Esophagus muscularis mucosa (tissue), 4 donors: ENCODE measurements around the gene THBS1. TPM values are rescaled to one million over a fixed set of nuclear protein-coding genes. Genes with fewer than 3 reads are reported as not detected.

ENCODE experiments used
- DNase-seq: peaks from one replicate; pipeline ENCODE4 v3.0.0-alpha.2; 2017; ENCODE audit errors: extremely low spot score
- H3K27ac ChIP-seq, 4 donors: fragments of 200-600 bp; sonication (generic); replicated peaks in 1 of 4; 1 replicate in 3 of 4; 2 replicates in 1 of 4; pipeline ENCODE4 v1.5.1; 2016 to 2019; ENCODE audit warnings: mild to moderate bottlenecking in 1 of 4
- H3K27me3 ChIP-seq, 4 donors: fragments of 200-600 bp; sonication (generic); one replicate each; pipeline versions ENCODE4 v1.5.1 to v1.6.0; 2016 to 2019
- H3K36me3 ChIP-seq, 4 donors: fragments of 200-600 bp; sonication (generic); one replicate each; pipeline ENCODE4 v1.5.1; 2016 to 2019
- H3K4me1 ChIP-seq, 4 donors: fragments of 200-600 bp; sonication (generic); one replicate each; pipeline ENCODE4 v1.5.1; 2016 to 2019
- H3K4me3 ChIP-seq, 4 donors: fragments of 200-600 bp; sonication (generic); 1 replicate in 2 of 4; 2 replicates in 2 of 4; pipeline ENCODE4 v1.5.1; 2016 to 2019; ENCODE audit warnings: mild to moderate bottlenecking in 4 of 4, moderate library complexity in 1 of 4
- H3K9me3 ChIP-seq, 4 donors: fragments of 200-600 bp; sonication (generic); 1 replicate in 3 of 4; 2 replicates in 1 of 4; pipeline ENCODE4 v1.5.1; 2016 to 2019
- EP300 ChIP-seq: sonication (generic); formaldehyde crosslinking; IDR thresholded peaks from one replicate; pipeline ENCODE4 v1.6.1; 2017; ENCODE audit warnings: antibody characterized with exemption
- POLR2A ChIP-seq: fragments of 450-650 bp; IDR thresholded peaks from one replicate; pipeline ENCODE4 v1.6.1; 2017; ENCODE audit warnings: antibody characterized with exemption, moderate library complexity, mild to moderate bottlenecking, low read depth
- POLR2AphosphoS5 ChIP-seq, 2 donors: sonication (generic); formaldehyde crosslinking; IDR thresholded peaks; one replicate each; pipeline ENCODE4 v1.6.1; 2017; ENCODE audit warnings: antibody characterized with exemption in 2 of 2
- WGBS: methylation state at CpG from one replicate; pipeline ENCODE4 v1.1.5; 2018; 5-methylcytosine and 5-hydroxymethylcytosine counted together
- intact Hi-C: fragments of 100-400 bp; cut with DNase I; formaldehyde crosslinking; loops from one replicate; pipeline ENCODE4 v1.15.1; 2023
- total RNA-seq, 4 donors: library from RNA; depleted of rRNA; stranded (reverse); fragments of >200 nt; gene quantifications; one replicate each; pipeline versions ENCODE4 v1.1.0 to v1.2.1, GENCODE V29; 2016
- TF ChIP-seq, protein P1 (sequence below), 3 experiments: fragments of 200-600 bp in 2 of 3; fragments of 450-650 bp in 1 of 3; sonication (generic) in 2 of 3; IDR thresholded peaks; one replicate each; pipeline ENCODE4 v1.5.1; 2017 to 2019; ENCODE audit warnings: antibody characterized with exemption in 3 of 3, mild to moderate bottlenecking in 2 of 3, moderate library complexity in 1 of 3

Gene THBS1
- total RNA-seq, 4 donors from 2014 or later: 188 to 4,072 (median 270) TPM

DNA sequence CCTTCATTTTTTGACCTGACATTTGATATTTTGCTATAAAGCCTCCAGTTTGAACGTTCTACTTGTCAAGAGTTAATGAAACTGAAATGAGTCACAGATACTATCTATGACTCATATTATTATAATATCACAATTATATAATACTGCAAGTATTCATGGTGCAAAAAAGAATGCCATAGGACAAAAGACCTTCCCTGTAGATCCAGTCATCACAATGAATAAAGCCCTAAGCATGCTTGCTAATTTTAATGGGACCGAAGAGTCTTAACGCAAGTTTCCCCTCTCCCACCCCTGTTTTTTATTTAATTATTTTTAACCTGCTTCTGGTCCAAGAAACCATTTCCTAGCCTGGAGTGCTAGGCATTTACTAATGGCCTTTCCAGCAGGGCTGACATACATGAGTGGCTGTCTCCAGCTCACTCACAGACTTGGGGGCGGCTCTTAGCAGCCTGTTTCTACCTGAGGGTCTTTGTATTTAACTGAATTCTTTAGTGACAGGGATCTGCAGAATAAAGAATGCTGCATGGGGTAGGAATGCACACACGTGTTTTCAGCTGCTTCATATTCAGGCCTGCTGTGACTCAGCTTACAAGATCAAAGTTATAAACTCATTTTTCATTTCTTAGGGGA is 61.2 kb downstream of the THBS1 start:
- Histone ChIP-seq H3K27ac (peak overlapping the region in 2 of 4 donors; percentile 8 to 36), H3K4me3 (no peak overlapping the region), H3K4me1 (peaks cover 0 to 42% (median 34%) of the 10 kb centered on the region in 4 donors), H3K36me3 (no peaks in the 10 kb centered on the region), H3K27me3 (no peaks in the 10 kb centered on the region), H3K9me3 (no peaks in the 10 kb centered on the region)
- intact Hi-C loops: no loop called here
- WGBS: 39% methylated on average over 5 of the region's 5 CpGs
- TF ChIP-seq EP300 (no peak), POLR2A (no peak), POLR2AphosphoS5 (IDR thresholded peaks at IDR 0.05) (no peak)
- TF ChIP-seq, protein P1, sequence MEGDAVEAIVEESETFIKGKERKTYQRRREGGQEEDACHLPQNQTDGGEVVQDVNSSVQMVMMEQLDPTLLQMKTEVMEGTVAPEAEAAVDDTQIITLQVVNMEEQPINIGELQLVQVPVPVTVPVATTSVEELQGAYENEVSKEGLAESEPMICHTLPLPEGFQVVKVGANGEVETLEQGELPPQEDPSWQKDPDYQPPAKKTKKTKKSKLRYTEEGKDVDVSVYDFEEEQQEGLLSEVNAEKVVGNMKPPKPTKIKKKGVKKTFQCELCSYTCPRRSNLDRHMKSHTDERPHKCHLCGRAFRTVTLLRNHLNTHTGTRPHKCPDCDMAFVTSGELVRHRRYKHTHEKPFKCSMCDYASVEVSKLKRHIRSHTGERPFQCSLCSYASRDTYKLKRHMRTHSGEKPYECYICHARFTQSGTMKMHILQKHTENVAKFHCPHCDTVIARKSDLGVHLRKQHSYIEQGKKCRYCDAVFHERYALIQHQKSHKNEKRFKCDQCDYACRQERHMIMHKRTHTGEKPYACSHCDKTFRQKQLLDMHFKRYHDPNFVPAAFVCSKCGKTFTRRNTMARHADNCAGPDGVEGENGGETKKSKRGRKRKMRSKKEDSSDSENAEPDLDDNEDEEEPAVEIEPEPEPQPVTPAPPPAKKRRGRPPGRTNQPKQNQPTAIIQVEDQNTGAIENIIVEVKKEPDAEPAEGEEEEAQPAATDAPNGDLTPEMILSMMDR (IDR thresholded peaks at IDR 0.05): no peak
- no peak for DNase-seq

DNA sequence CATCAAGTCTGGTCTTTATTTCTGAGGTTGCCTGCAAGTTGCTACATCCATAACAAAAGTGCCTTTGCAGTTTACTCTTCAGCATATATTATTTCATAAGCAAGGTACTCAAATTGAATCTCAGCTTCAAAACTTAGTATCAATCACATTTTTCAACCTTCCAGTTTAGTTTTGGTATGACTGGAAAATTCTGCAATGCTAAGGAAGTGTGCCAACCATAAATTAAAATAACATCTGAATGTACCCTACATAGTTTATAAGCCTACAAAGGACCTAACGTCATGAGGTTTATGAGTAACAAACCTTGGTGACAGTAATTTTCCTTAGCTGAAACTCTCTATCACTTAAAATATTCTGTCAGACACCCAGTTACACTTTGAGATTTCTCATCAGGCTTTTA is 62.8 kb downstream of the THBS1 start:
- 58% methylated on average over 1 of the region's 1 CpG for WGBS
- H3K9me3 ChIP-seq: no peaks in the 10 kb centered on the region
- TF ChIP-seq POLR2A (no peak), EP300 (no peak), POLR2AphosphoS5 (IDR thresholded peaks at IDR 0.05) (no peak)
- TF ChIP-seq, protein P1 (IDR thresholded peaks at IDR 0.05): no peak

DNA sequence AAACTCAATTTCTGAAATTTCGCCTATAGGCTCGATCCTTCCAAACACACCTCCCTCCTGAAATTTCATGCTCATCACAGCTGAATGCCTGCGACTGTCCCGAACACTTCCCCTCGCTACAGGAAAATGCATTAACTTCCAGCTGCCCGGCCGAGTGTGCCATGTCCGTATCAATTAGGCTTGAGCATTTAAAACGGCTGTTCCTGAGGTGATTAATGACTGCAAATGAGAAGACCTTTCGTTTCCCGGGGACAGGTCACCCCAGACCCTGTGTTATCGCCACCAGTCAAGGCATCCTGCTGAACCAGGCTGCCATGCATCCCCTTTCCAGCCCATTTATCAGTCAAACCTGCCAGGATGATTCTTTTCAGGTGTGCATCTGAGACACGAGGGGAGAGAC is 63.3 kb downstream of the THBS1 start:
- Histone ChIP-seq H3K4me3 (no peak overlapping the region), H3K27me3 (no peaks in the 10 kb centered on the region), H3K27ac (no peak overlapping the region), H3K9me3 (no peaks in the 10 kb centered on the region), H3K4me1 (peaks cover 0 to 42% (median 35%) of the 10 kb centered on the region in 4 donors), H3K36me3 (no peaks in the 10 kb centered on the region)
- TF ChIP-seq POLR2AphosphoS5 (IDR thresholded peaks at IDR 0.05) (no peak), EP300 (no peak), POLR2A (no peak)
- TF ChIP-seq, protein P1 (IDR thresholded peaks at IDR 0.05): no peak
- no peak for DNase-seq
- WGBS: 91% methylated on average over 13 of the region's 13 CpGs
- intact Hi-C loops: no loop called here

More for the DNA sequence above, 62.8 kb downstream of the THBS1 start:
- no peak for DNase-seq
- intact Hi-C loops: no loop called here
- Histone ChIP-seq H3K36me3 (no peaks in the 10 kb centered on the region), H3K27ac (no peak overlapping the region), H3K4me1 (peaks cover 0 to 42% (median 34%) of the 10 kb centered on the region in 4 donors), H3K27me3 (no peaks in the 10 kb centered on the region), H3K4me3 (no peak overlapping the region)

DNA sequence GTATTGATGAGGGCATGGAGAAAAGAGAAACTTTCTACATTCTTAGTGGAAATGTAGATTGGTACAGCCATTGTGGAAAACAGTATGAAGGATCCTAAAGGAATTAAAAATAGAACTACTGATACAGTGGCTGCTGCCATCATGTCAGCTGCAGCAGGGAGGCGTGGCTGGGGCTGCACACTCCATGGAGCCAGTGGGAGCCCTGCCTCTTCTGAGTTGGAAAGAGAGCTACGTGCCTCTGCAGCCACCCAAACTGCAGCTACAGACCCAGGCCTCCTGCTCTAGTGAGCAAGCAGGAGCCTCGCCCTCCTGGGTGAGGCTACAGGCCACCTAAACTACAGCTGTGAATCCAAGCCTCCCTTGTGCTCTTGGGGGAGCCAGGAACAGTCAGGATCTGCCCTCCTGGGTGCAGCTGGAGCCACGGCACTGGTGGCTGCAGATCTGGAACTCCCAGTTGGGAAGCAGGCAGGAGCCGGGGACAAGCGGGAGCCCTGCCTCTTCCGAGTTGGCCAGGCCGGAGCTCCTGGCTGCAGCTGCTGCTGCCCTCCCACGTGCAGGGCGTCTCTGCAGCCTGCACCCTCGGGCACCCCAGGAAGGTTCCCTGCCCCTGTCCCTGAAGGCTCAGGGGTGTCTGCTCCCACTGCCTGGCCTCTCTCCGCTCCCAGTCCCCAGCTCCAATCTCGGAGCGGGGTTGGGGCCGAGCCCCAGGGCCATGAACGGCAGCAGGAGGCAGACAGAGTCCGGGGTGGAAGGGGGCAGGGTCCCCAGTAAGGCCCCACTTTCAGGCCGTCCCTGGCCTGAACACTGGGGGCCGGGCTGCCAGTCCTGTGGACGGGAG is 64.5 kb downstream of the THBS1 start:
- H3K9me3 ChIP-seq: no peaks in the 10 kb centered on the region
- 87% methylated on average over 10 of the region's 20 CpGs for WGBS
- TF ChIP-seq, protein P1 (IDR thresholded peaks at IDR 0.05): no peak
- no peak for TF ChIP-seq EP300
- no peak for TF ChIP-seq POLR2AphosphoS5 (IDR thresholded peaks at IDR 0.05)
- TF ChIP-seq POLR2A: no peak
- no peak for DNase-seq
- H3K36me3 ChIP-seq: no peaks in the 10 kb centered on the region
- intact Hi-C loops: no loop called here
- no peak overlapping the region for H3K27ac ChIP-seq
- H3K4me1 ChIP-seq: peaks cover 0 to 53% (median 46%) of the 10 kb centered on the region in 4 donors
- no peak overlapping the region for H3K4me3 ChIP-seq
- H3K27me3 ChIP-seq: no peaks in the 10 kb centered on the region
